Stimulated activated CD4-positive, alpha-beta T cell treated with anti-CD3 and anti-CD28 coated beads, TNF-alpha, amount 100 ng/mL, for 48 hours (primary cell): ENCODE data around the gene SLC37A2.
"Not testable (repeated sequence)": the region's sequence is repeated elsewhere in the genome, so short reads cannot be mapped to it uniquely, and the experiment has no call there.

Experiments used
- DNase-seq, 3 donors: peaks; one replicate each; pipeline ENCODE4 v3.0.0-alpha.2; 2020; ENCODE audit warnings: low read depth in 3 of 3

SLC37A2 gene

GRCh38 chr11:125084057-125084416, 20.9 kb downstream of the SLC37A2 start:
- DNase-seq: no peak

- DNase-seq: no peak
Observed at GRCh38 chr11:125084761-125085231, 21.7 kb downstream of the SLC37A2 start.

DNA sequence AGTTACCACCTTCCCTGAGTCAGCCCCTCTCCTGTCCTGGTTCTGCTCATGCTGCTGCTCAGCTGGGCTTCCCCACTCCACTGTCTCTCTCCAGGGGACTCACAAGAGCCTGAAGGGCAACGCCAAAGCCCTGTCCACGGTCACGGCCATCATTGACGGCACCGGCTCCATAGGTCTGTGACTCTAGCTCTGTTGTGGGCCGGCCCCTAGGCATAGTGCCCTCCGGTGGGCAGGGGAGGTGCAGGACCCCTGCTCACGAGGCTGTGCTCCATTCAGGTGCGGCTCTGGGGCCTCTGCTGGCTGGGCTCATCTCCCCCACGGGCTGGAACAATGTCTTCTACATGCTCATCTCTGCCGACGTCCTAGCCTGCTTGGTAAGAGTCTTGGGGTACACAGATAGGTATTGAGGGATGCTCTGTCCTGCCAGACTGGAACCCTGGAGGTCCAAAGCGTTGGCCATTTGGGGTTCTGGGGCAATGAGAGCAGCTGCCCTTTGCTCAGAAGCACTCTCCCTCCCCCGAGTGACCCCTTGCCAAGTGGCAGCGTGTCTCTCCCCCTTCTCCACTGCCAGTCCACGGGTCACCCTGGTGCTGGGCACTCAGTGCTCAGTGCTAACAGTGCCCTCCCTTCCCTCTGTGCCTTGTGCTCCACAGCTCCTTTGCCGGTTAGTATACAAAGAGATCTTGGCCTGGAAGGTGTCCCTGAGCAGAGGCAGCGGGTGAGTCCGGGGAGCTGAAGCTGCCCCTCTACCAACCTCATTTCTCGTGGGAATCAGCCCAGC, 22.4 kb downstream of the SLC37A2 start:
- no peak for DNase-seq

DNA sequence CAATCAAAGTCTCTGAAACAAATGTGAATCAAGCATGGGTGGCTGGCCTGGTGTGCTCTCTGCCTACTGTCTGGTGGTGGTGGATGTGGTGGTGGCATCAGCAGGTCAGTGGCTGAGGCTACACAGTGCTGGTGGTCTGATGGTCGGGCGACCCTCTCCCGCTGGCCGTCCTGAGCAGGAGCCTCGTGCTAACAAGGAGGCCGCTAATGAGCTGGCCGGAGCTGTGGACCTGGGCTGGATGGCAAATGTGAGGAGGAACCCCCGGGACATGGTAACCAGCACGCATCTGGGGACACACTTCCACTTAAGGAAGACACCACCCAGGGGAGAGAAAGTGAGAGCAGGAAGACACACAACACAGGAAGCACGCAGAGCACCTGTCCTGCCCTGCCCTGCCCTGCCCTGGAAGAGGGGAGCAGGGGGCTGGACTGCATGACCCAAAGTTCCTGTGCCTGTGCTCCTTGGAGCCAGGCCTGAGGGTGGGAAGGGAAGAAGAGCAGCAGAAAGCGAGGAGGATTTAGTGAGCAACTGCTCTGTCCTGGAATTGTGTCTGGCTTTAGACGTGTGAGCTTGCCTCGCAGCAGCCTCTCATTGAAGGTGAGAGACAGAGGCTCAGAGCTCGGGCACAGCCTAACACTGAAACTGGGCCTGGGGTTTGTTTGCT, 23.7 kb downstream of the SLC37A2 start:
- DNase-seq: no peak

DNA sequence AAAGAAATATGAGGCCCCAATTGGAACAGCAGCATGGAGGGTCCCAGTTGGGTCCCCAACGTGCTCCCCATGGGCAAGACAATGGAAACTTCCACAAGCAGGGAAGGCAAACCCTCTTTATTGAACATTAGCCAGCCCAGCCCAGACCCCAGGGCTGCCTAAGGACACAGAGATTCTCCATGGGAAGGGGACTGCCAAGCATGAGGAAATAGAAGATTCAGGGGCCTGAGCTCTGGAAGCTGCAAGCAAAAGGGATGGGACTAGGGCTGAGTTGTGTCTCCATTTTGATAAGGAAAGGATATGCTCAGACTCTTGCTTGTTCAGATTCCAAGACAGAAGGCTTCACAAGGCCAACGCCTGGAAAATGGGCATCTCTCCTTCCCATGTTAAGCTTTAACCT, 25.0 kb downstream of the SLC37A2 start:
- no peak for DNase-seq

DNA sequence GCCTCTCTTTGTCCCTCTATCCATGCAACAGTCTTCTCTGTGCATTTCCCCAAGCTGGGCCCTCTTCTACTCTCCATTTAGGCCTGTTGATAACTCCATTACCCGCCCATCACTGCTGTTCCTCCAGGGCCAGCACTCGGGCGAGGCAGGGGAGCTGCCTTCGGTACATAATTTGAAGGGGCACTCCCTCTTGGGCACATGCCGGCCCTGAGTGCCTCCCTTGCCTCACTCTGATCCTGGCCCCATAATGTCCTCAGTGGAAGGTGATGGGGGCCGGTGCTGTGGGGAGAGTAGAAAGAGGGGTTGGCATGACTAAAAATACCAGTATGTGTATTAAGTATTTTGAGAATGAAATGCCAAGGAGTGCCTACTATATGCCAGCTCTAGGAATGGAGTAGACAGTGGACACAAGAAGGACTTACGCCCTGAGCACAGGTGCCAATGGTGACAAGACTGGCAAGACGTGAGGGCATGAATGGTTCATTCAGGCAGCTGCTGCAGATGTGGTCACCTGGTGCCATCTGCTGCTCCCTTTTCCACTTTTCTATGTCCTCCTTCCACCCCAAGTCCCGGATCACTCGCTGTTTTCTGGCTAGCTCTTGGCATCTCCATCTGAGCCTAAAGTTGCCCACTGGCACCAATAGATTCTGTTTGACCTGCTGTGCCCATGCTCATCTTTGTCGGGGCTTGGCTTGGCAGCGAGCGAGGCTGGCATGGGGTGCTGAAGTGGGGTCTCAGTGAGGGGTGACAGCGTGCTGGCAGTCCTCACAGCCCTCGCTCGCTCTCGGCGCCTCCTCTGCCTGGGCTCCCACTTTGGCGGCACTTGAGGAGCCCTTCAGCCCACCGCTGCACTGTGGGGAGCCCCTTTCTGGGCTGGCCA, 25.7 kb downstream of the SLC37A2 start:
- no peak for DNase-seq

DNA sequence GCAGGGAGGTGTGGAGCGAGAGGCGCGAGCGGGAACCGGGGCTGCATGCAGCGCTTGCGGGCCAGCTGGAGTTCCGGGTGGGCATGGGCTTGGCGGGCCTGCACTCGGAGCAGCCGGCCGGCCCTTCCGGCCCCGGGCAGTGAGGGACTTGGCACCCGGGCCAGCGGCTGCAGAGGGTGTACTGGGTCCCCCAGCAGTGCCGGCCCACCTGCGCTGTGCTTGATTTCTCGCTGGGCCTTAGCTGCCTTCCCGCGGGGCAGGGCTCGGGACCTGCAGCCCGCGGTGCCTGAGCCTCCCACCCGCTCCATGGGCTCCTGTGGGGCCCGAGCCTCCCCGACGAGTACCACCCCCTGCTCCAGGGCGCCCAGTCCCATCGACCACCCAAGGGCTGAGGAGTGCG, 26.4 kb downstream of the SLC37A2 start:
- not testable (repeated sequence) for DNase-seq

- not testable (repeated sequence) for DNase-seq
Observed at GRCh38 chr11:125090151-125090550, 27.0 kb downstream of the SLC37A2 start.

GRCh38 chr11:125090816-125091215, 27.7 kb downstream of the SLC37A2 start:
- DNase-seq: no peak

DNA sequence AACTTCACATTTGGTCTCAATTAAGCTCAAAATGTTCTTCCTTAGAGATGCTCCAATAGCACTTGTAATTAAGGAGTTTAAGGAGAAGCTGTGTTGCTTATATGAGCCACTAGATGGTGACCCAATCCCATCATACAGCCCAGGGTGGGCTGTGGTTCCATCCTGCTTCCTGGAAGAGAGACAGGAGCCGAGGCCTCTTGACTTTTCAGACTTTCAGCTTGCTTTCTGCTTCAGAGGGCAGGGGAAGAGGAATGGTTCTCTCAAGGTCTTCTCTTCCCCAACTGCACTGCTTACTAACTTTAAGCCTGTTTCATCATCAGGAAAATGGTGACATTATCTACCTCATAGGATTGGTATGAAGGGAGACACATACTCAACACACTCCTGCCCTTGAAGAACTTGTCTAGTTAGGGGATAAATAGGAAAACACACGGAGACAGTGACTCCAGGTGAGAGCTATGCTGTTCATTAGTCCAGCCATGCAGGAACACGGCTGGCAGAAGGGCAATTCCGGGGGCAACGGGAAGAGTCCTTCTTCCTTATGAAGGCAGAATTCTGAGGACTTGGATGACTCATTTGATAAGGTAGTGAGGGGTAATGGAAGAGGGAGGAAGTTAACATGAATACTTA, 28.3 kb downstream of the SLC37A2 start:
- DNase-seq: no peak

- no peak for DNase-seq
Observed at GRCh38 chr11:125091877-125092664, 29.0 kb downstream of the SLC37A2 start.

GRCh38 chr11:125092669-125093068, 29.6 kb downstream of the SLC37A2 start:
- DNase-seq: no peak

DNA sequence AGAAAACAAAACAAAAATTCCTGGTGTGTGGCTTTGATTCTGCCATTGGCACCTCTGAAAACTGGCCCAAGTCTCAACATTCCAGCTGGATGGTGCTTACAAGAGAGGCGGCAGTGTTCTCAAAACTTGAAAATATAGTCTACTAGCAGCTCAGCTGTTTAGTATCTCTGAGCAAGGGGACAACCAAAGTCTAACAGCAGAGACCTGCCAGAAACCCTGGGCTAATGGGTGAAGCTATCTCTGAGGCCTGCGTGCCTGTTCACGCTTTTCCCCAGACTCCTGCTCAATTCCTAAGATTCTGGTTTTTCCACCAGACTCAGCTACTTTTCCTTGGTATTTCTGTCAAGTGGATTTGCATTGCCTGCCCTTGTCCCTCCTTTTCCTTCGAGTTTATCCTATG, 30.4 kb downstream of the SLC37A2 start:
- no peak for DNase-seq

DNA sequence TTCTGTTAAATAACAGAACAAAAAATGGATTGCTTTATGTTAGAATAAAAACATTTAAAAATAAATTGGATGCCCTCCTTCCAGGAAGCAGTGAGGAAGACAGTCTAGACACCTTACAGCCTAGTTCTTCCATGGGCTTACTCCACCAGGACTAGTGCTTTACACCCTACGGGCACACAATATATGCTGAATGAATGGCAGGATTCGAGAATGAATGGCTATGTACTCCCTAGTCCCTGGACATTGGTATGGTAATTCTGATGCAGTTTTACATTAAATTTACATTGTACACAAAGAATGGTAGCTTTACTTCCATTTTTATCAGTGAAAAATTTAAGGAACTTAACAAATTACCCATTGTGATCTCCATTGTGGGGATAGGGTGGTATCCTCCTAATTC, 31.6 kb downstream of the SLC37A2 start:
- no peak for DNase-seq

GRCh38 chr11:125100136-125100535, 37.0 kb downstream of the SLC37A2 start:
- no peak for DNase-seq

DNA sequence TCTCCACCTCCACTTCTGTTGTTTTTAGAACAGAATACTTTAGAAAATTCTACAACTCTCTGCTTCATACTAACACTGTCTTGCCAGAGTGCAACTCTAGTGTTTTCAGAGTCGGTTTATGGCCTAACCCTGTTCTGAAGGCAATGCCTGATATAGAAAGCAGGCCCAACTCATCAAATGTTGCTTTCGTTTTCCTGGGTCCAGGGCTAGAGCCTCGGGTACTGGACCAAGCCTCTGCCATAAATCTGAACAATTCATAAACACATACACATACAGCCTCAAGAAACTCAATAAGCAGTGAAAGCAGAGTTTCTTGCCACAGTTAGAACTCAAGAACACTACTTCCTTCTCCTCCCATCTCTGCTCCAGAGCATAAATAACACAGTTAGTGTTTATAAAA, 38.5 kb downstream of the SLC37A2 start:
- no peak for DNase-seq

- no peak for DNase-seq
Observed at GRCh38 chr11:125102025-125102424, 38.9 kb downstream of the SLC37A2 start.

DNA sequence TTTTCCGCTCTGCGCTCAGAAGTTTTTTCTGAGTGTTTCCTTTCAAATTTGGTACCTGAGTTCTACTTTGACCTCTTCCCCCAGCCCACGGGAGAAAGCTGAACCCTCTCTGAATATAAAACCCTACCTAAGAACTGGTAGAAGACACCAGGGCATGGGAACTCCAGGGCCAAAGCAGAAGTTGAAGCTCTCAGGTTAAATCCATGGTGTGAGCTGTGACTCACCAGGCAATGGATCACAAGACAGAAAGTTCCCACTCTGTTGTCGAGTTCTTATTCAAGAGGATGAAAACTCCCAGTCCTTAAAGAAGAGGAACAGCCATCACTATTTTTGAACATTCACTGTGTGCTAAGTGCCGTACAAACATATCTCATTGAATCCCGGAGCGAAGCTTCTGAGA, 39.4 kb downstream of the SLC37A2 start:
- no peak for DNase-seq

GRCh38 chr11:125105926-125106325, 42.8 kb downstream of the SLC37A2 start:
- DNase-seq: no peak

DNA sequence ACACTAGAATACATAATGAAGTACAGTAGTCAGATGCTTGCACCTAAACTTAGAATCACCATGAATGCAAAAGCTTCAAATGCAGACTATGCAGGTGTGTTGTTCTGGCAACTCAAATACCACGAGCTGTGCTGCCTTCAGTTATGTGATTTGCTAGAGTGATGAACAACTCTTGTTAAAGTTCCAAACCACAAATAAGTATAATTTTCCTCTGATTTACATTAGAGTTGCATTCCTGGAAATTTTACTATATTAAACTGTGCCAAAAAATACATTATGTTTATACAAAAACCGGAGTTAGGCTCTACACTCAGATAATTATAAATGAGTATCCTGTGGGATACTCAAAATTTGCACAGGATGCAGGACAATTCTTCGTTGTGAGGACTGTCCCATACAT, 45.4 kb downstream of the SLC37A2 start:
- DNase-seq: no peak

GRCh38 chr11:125110506-125110905, 47.4 kb downstream of the SLC37A2 start:
- DNase-seq: no peak
